Ovary (tissue), 3 donors: Measurements from ENCODE around the gene LRRC3.

Source experiments
- EP300 ChIP-seq: sonication (generic); formaldehyde crosslinking; IDR thresholded peaks from one replicate; pipeline ENCODE4 v1.6.1; 2017; ENCODE audit warnings: antibody characterized with exemption
- POLR2A ChIP-seq: fragments of 450-650 bp; IDR thresholded peaks from one replicate; pipeline ENCODE4 v1.6.1; 2017; ENCODE audit warnings: antibody characterized with exemption, mild to moderate bottlenecking, moderate library complexity
- TF ChIP-seq, protein P1 (sequence below), 3 donors: fragments of 450-650 bp in 2 of 3; fragments of 200-600 bp in 1 of 3; IDR thresholded peaks; one replicate each; pipeline versions ENCODE4 v1.5.1 to v1.8.0; 2016 to 2022; ENCODE audit warnings: antibody characterized with exemption in 3 of 3, mild to moderate bottlenecking in 1 of 3
- donor health status: DM: no; HTN: no; CAD: no.

DNA sequence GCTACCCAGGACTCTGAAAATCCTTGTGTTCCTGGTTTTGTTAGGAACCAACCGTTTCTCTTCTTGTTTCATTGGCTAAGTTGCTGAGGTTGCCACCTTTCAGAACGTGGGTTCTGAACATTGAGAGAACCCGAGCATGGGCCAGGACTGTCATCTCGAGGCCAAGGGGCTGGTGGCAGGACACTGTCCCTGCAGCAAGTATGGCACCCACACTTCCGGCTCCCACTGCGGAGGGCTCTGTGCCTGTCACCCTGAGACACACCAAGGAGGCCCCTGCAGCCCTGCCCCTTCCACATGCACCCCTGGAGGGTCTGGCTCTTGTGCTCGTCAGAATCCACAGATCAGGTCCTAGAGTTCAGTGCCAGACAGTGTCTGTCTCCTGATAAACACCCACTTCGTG lies 39.1 kb upstream of the LRRC3 start:
- TF ChIP-seq, protein P1, sequence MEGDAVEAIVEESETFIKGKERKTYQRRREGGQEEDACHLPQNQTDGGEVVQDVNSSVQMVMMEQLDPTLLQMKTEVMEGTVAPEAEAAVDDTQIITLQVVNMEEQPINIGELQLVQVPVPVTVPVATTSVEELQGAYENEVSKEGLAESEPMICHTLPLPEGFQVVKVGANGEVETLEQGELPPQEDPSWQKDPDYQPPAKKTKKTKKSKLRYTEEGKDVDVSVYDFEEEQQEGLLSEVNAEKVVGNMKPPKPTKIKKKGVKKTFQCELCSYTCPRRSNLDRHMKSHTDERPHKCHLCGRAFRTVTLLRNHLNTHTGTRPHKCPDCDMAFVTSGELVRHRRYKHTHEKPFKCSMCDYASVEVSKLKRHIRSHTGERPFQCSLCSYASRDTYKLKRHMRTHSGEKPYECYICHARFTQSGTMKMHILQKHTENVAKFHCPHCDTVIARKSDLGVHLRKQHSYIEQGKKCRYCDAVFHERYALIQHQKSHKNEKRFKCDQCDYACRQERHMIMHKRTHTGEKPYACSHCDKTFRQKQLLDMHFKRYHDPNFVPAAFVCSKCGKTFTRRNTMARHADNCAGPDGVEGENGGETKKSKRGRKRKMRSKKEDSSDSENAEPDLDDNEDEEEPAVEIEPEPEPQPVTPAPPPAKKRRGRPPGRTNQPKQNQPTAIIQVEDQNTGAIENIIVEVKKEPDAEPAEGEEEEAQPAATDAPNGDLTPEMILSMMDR (IDR thresholded peaks at IDR 0.05), result no peak
- TF ChIP-seq EP300, result no peak
- TF ChIP-seq POLR2A, result no peak
